GM12878 (cell line): Measurements from ENCODE around the gene DLX1. TPM values are rescaled to one million over a fixed set of nuclear protein-coding genes. Genes with fewer than 3 reads are reported as not detected.

Experiments
- ATAC-seq: fragments of 200-7000 bp; cut with Tn5 transposase; 3 replicates; pipeline ENCODE4 v1.9.1; 2020; ENCODE audit warnings: mild to moderate bottlenecking, moderate library complexity
- BruUV-seq: library from RNA; stranded (reverse); fragments of 400-500 nt; replicated peaks from 2 replicates; lab custom pipeline; 2021; lab: Mats Ljungman, UMichigan
- CTCF ChIA-PET: fragments of 300-600 bp; sonication (Branson Sonifier 250); formaldehyde crosslinking; extraction: SDS; loops from one replicate; lab custom pipeline; 2021; ENCODE audit warnings: inconsistent platforms; lab: Yijun Ruan, JAX
- POLR2A ChIA-PET: fragments of 350-600 bp; formaldehyde crosslinking; extraction: SDS; loops from one replicate; lab custom pipeline; 2021; ENCODE audit warnings: inconsistent platforms; lab: Charles Lee
- RAD21 ChIA-PET: fragments of 300-600 bp; sonication (Branson Sonifier 250); formaldehyde crosslinking; loops from one replicate; lab custom pipeline; 2023; ENCODE audit warnings: antibody characterized with exemption; ENCODE audit not compliant: unreplicated experiment; lab: Charles Lee
- SMC1A ChIA-PET: fragments of 300-600 bp; sonication (Branson Sonifier 250); formaldehyde crosslinking; loops from one replicate; lab custom pipeline; 2023; ENCODE audit not compliant: unreplicated experiment, uncharacterized antibody; lab: Charles Lee
- DNase-seq: peaks from one replicate; pipeline ENCODE4 v3.0.0-alpha.2; 2011; ENCODE audit warnings: low read depth, low spot score
- FAIRE-seq: peaks from 3 replicates; lab custom pipeline; 2011; peaks lifted over from hg19 to GRCh38; lab: Jason Lieb, UNC
- H2AFZ ChIP-seq: 2 replicates; pipeline ENCODE4 v1.6.0; 2011; ENCODE audit warnings: low read depth, low read length, control low read depth; ENCODE audit not compliant: control insufficient read depth
- H3K27ac ChIP-seq: 2 replicates; pipeline ENCODE4 v1.5.1; 2011; ENCODE audit warnings: control low read depth; ENCODE audit not compliant: control insufficient read depth, insufficient read depth
- H3K27me3 ChIP-seq, 2 experiments: replicated peaks in 1 of 2; 2 replicates each; pipeline versions ENCODE4 v1.6.0 to v1.6.1; 2011; ENCODE audit warnings: low read length in 1 of 2; ENCODE audit not compliant: control insufficient read depth in 2 of 2, insufficient read depth in 2 of 2
- H3K36me3 ChIP-seq, 2 experiments: 2 replicates each; pipeline ENCODE4 v1.5.1; 2011; ENCODE audit warnings: low read length in 1 of 2; ENCODE audit not compliant: control insufficient read depth in 2 of 2, insufficient read depth in 2 of 2
- H3K4me1 ChIP-seq: 2 replicates; pipeline ENCODE4 v1.6.1; 2011; ENCODE audit warnings: mild to moderate bottlenecking, low read length, moderate library complexity, mixed read lengths; ENCODE audit not compliant: control insufficient read depth, insufficient read depth
- H3K4me2 ChIP-seq: 2 replicates; pipeline ENCODE4 v1.6.0; 2011; ENCODE audit warnings: control low read depth; ENCODE audit not compliant: control insufficient read depth, insufficient read depth
- H3K4me3 ChIP-seq: fragments of 200-600 bp; sonication (generic); 2 replicates; pipeline ENCODE4 v1.5.1; 2016
- H3K79me2 ChIP-seq: 2 replicates; pipeline ENCODE4 v1.6.0; 2011; ENCODE audit warnings: low read length; ENCODE audit not compliant: control insufficient read depth, insufficient read depth
- H3K9ac ChIP-seq: 2 replicates; pipeline ENCODE4 v1.8.0; 2011; ENCODE audit warnings: low read length, control low read depth, mixed read lengths; ENCODE audit not compliant: control insufficient read depth, insufficient read depth
- H3K9me3 ChIP-seq: replicated peaks from 3 replicates; pipeline ENCODE4 v1.5.1; 2011; ENCODE audit warnings: mild to moderate bottlenecking, low read length; ENCODE audit not compliant: control insufficient read depth, insufficient read depth
- H4K20me1 ChIP-seq: 2 replicates; pipeline ENCODE4 v1.6.0; 2011; ENCODE audit not compliant: control insufficient read depth, insufficient read depth
- CREM ChIP-seq: IDR thresholded peaks from 2 replicates; pipeline ENCODE4 v1.6.1; 2014; ENCODE audit warnings: antibody characterized with exemption, low read depth
- E2F4 ChIP-seq: IDR thresholded peaks from 2 replicates; pipeline ENCODE4 v1.6.1; 2012; ENCODE audit warnings: low read depth, low read length, improper control_type of control experiment
- GATAD2B ChIP-seq: fragments of 450-650 bp; conservative IDR thresholded peaks from 2 replicates; pipeline ENCODE4 v1.6.1; 2017; ENCODE audit warnings: low read depth, mild to moderate bottlenecking, moderate library complexity
- HDGF ChIP-seq: fragments of 450-650 bp; IDR thresholded peaks from 2 replicates; pipeline ENCODE4 v1.6.1; 2016; ENCODE audit warnings: antibody characterized with exemption
- NFIC ChIP-seq: IDR thresholded peaks from 2 replicates; pipeline ENCODE4 v1.6.1; 2012; ENCODE audit warnings: low read depth, mild to moderate bottlenecking, inconsistent platforms, low read length, moderate library complexity
- RAD51 ChIP-seq: fragments of 450-650 bp; IDR thresholded peaks from 2 replicates; pipeline ENCODE4 v1.6.1; 2016; ENCODE audit warnings: moderate library complexity, mild to moderate bottlenecking, inconsistent platforms
- RCOR1 ChIP-seq: conservative IDR thresholded peaks from 2 replicates; pipeline ENCODE4 v1.6.1; 2012; ENCODE audit warnings: low read depth, low read length, improper control_type of control experiment
- SIN3A ChIP-seq: IDR thresholded peaks from 2 replicates; pipeline ENCODE4 v1.6.1; 2012; ENCODE audit warnings: low read depth, low read length, improper control_type of control experiment
- SMAD1 ChIP-seq: fragments of 450-650 bp; IDR thresholded peaks from 2 replicates; pipeline ENCODE4 v1.6.1; 2018; ENCODE audit warnings: mild to moderate bottlenecking, low read depth; ENCODE audit not compliant: partially characterized antibody
- SP1 ChIP-seq: IDR thresholded peaks from one replicate; pipeline ENCODE4 v1.6.1; 2011; ENCODE audit warnings: low read depth, low read length
- SREBF1 ChIP-seq: IDR thresholded peaks from 2 replicates; pipeline ENCODE4 v1.6.1; 2012; ENCODE audit warnings: mild to moderate bottlenecking, low read length
- STAT1 ChIP-seq: fragments of 450-650 bp; conservative IDR thresholded peaks from 2 replicates; pipeline ENCODE4 v1.6.1; 2014; ENCODE audit warnings: antibody characterized with exemption, mild to moderate bottlenecking
- USF2 ChIP-seq: IDR thresholded peaks from 2 replicates; pipeline ENCODE4 v1.6.1; 2011; ENCODE audit warnings: low read depth, low read length, improper control_type of control experiment, borderline replicate concordance
- YBX1 ChIP-seq: fragments of 450-650 bp; IDR thresholded peaks from 2 replicates; pipeline ENCODE4 v1.6.1; 2016; ENCODE audit warnings: antibody characterized with exemption
- ZNF217 ChIP-seq: fragments of 450-650 bp; IDR thresholded peaks from 2 replicates; pipeline ENCODE4 v1.6.1; 2017; ENCODE audit warnings: antibody characterized with exemption, mild to moderate bottlenecking
- ZSCAN29 ChIP-seq: fragments of 450-650 bp; IDR thresholded peaks from 2 replicates; pipeline ENCODE4 v1.6.1; 2017; ENCODE audit warnings: mild to moderate bottlenecking, moderate library complexity
- WGBS: methylation state at CpG from one replicate; pipeline ENCODE4 v1.1.6; 2016; ENCODE audit warnings: low lambda C conversion rate; ENCODE audit not compliant: insufficient replicate concordance, insufficient coverage; ENCODE audit errors: missing lambda C conversion rate; 5-methylcytosine and 5-hydroxymethylcytosine counted together
- in situ Hi-C: fragments of 300-500 bp; cut with MboI; formaldehyde crosslinking; loops from 9 replicates; pipeline ENCODE4 v1.14.3; 2018; ENCODE audit warnings: mixed read lengths
- intact Hi-C: fragments of 100-400 bp; cut with micrococcal nuclease; formaldehyde crosslinking; loops from one replicate; pipeline ENCODE4 v1.14.2; 2022; ENCODE audit not compliant: unreplicated experiment
- polyA plus RNA-seq, 11 experiments: library from polyadenylated mRNA; depleted of rRNA in 4 of 11; unstranded in 6 of 11; stranded (reverse) in 5 of 11; fragments of >200 nt; fragmentation: Nextera tagmentation in 4 of 11; fragmentation: Illumina TruSeq in 1 of 11; extraction: Ambion mirVana in 4 of 11; extraction: Trizol in 1 of 11; gene quantifications; 1 replicate in 1 of 11; 2 replicates in 10 of 11; pipeline versions ENCODE4 v1.2.1 to v1.2.3, GENCODE V29; 2011 to 2016; ENCODE audit warnings: inconsistent platforms in 2 of 11, missing spikeins in 2 of 11, low read depth in 1 of 11
- total RNA-seq, 4 experiments: library from RNA; depleted of rRNA in 3 of 4; stranded (reverse); fragments of >200 nt in 3 of 4; fragmentation: Illumina TruSeq in 1 of 4; extraction: Trizol in 1 of 4; gene quantifications; 2 replicates each; pipeline versions ENCODE4 v1.2.1 to v1.2.3, GENCODE V29; 2013 to 2021

DLX1 gene
- total and polyA plus RNA-seq, 10 of the 15 experiments (the other 5 are each of a cell fraction or from before 2014, with no cell fraction given): 0.06 TPM; not detected in 9

GRCh38 chr2:172137109-172137508, 51.8 kb downstream of the DLX1 start:
- Histone ChIP-seq H3K4me1 (no peaks in the 10 kb centered on the region), H3K4me2 (no peak overlapping the region), H3K79me2 (no peaks in the 10 kb centered on the region), H3K9me3 (no peaks in the 10 kb centered on the region), H4K20me1 (no peaks in the 10 kb centered on the region), H2AFZ (no peak overlapping the region), H3K9ac (no peak overlapping the region), H3K36me3 (no peaks in the 10 kb centered on the region), H3K4me3 (no peak overlapping the region), H3K27ac (no peak overlapping the region), H3K27me3 (peaks cover 0 to 2% of the 10 kb centered on the region in 2 experiments; a peak in 2 of 4 replicates)
- ChIA-PET POLR2A (no interaction called here), SMC1A (no interaction called here), RAD21 (no interaction called here), CTCF (interaction anchor here (1.4 to 2.7 kb wide), 2 partner anchors 10 to 31 kb away, joined by 3 to 15 read pairs; no protein-coding TSS in a partner anchor)
- no TSS peak for BruUV-seq
- ATAC-seq (no peak), FAIRE-seq (no peak), DNase-seq (no peak)
- 0% methylated on average over 2 of the region's 2 CpGs for WGBS
- TF ChIP-seq RCOR1 (no peak), USF2 (no peak), SMAD1 (no peak), GATAD2B (no peak), NFIC (no peak), HDGF (no peak), STAT1 (no peak), SP1 (no peak), YBX1 (no peak), RAD51 (no peak), ZNF217 (no peak), E2F4 (no peak), SIN3A (no peak), CREM (no peak), SREBF1 (no peak), ZSCAN29 (no peak)
- intact Hi-C loops (no loop called here), in situ Hi-C loops (no loop called here)
